Uterus (tissue), 2 donors: ENCODE results near the gene SLC25A22.

Experiments
- POLR2A ChIP-seq, 2 donors: fragments of 450-650 bp; IDR thresholded peaks; one replicate each; pipeline ENCODE4 v1.6.1; 2016; ENCODE audit warnings: antibody characterized with exemption in 2 of 2, mild to moderate bottlenecking in 1 of 2, moderate library complexity in 1 of 2
- TF ChIP-seq, protein P1 (sequence below), 4 experiments: fragments of 200-600 bp in 2 of 4; fragments of 450-650 bp in 2 of 4; sonication (generic) in 2 of 4; IDR thresholded peaks; one replicate each; pipeline ENCODE4 v1.5.1; 2016 to 2019; ENCODE audit warnings: antibody characterized with exemption in 4 of 4, mild to moderate bottlenecking in 2 of 4, moderate library complexity in 1 of 4

DNA sequence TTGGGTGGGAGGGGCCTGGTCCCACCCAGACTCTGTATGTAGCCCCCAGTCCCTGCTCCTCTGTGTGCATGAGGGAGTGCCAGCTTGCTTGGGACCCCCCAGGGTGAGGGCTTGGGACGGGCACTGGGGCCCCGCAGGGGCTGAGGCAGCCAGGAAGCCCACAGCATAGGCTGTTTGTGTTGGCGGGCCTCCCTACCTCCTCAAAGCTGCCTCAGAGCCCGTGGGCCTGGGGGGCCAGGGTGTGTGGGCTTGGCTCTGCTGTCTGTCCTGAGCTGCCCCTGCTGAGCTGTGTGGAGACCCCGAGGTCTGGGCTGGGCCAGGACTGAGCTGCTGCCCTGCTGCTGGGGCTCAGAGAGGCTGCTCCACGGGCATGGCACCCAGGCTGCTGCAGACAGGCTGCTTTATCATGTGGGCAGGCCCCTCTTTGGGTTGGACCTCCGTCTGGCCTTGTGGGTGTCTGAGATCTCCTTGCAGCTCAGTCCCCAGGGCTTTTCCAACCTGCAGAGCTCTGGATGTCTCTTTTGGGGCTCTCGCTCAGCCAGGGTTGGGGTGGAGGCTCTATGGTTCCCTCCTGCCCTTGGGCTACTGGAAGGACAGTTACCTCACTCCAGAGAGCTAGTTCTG is 47.9 kb upstream of the SLC25A22 start:
- TF ChIP-seq, protein P1, sequence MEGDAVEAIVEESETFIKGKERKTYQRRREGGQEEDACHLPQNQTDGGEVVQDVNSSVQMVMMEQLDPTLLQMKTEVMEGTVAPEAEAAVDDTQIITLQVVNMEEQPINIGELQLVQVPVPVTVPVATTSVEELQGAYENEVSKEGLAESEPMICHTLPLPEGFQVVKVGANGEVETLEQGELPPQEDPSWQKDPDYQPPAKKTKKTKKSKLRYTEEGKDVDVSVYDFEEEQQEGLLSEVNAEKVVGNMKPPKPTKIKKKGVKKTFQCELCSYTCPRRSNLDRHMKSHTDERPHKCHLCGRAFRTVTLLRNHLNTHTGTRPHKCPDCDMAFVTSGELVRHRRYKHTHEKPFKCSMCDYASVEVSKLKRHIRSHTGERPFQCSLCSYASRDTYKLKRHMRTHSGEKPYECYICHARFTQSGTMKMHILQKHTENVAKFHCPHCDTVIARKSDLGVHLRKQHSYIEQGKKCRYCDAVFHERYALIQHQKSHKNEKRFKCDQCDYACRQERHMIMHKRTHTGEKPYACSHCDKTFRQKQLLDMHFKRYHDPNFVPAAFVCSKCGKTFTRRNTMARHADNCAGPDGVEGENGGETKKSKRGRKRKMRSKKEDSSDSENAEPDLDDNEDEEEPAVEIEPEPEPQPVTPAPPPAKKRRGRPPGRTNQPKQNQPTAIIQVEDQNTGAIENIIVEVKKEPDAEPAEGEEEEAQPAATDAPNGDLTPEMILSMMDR (IDR thresholded peaks at IDR 0.05): no peak
- no peak for TF ChIP-seq POLR2A (IDR thresholded peaks at IDR 0.05)
